ENCODE results near the gene NRP2.

DNA sequence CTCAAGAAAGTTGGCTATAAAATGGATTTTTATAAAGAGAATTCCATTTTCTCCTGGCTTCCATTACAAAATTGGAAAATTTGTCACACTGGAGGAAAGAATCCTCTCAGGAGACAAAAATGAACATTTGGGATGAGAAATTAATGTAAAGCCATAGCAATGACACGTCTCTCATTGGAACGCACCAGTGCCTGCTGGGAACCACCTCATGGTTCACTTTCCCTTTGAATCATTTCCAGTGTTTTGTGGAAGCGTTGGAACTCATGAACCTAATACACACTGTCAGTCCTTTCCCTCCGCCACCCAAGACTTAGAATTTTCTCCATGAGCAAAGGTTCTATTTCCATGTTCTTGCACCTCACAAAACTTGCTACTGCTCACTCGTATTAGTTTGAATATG, 21.0 kb upstream of the NRP2 start:
- TF ChIP-seq, protein P1, sequence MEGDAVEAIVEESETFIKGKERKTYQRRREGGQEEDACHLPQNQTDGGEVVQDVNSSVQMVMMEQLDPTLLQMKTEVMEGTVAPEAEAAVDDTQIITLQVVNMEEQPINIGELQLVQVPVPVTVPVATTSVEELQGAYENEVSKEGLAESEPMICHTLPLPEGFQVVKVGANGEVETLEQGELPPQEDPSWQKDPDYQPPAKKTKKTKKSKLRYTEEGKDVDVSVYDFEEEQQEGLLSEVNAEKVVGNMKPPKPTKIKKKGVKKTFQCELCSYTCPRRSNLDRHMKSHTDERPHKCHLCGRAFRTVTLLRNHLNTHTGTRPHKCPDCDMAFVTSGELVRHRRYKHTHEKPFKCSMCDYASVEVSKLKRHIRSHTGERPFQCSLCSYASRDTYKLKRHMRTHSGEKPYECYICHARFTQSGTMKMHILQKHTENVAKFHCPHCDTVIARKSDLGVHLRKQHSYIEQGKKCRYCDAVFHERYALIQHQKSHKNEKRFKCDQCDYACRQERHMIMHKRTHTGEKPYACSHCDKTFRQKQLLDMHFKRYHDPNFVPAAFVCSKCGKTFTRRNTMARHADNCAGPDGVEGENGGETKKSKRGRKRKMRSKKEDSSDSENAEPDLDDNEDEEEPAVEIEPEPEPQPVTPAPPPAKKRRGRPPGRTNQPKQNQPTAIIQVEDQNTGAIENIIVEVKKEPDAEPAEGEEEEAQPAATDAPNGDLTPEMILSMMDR (IDR thresholded peaks at IDR 0.05) = no peak
- TF ChIP-seq POLR2A (IDR thresholded peaks at IDR 0.05) = no peak

Data from Peyer's patch (tissue), 4 donors.